ENCODE measurements around the gene SORL1. TPM values are rescaled to one million over a fixed set of nuclear protein-coding genes. Genes with fewer than 3 reads are reported as not detected.

SORL1 gene
- total RNA-seq, 4 donors from 2014 or later: 7.1 to 12.6 (median 10.6) TPM

- WGBS, 2 donors (ENCODE audit: low coverage in 1 of 2): 90 to 100% methylated on average over 1 to 2 of the region's 2 CpGs
- no peak for ATAC-seq
- no peak for TF ChIP-seq EP300 (IDR thresholded peaks at IDR 0.05)
- no peak for TF ChIP-seq POLR2A (IDR thresholded peaks at IDR 0.05)
- no peak for TF ChIP-seq CTCF (IDR thresholded peaks at IDR 0.05)
- no peak for TF ChIP-seq POLR2AphosphoS5 (IDR thresholded peaks at IDR 0.05)
- H3K27me3 ChIP-seq: no peaks in the 10 kb centered on the region
- no peaks in the 10 kb centered on the region for H3K9me3 ChIP-seq
- peaks cover 0 to 27% (median 9%) of the 10 kb centered on the region in 3 donors for H3K4me1 ChIP-seq
- H3K4me3 ChIP-seq: no peak overlapping the region
- H3K27ac ChIP-seq: peak overlapping the region in 1 of 4 donors; percentile 16
- H3K36me3 ChIP-seq: no peaks in the 10 kb centered on the region
Measured at GRCh38 chr11:121472312-121472711, 20.2 kb downstream of the SORL1 start.

- Histone ChIP-seq H3K27me3 (no peaks in the 10 kb centered on the region), H3K27ac (peak overlapping the region in 3 of 4 donors; percentile 13 to 42 (median 16)), H3K4me1 (peaks cover 0 to 18% (median 2%) of the 10 kb centered on the region in 3 donors), H3K9me3 (no peaks in the 10 kb centered on the region), H3K36me3 (peaks cover 0 to 1% of the 10 kb centered on the region in 2 donors), H3K4me3 (no peak overlapping the region)
- TF ChIP-seq EP300 (IDR thresholded peaks at IDR 0.05) (no peak), POLR2A (IDR thresholded peaks at IDR 0.05) (no peak), POLR2AphosphoS5 (IDR thresholded peaks at IDR 0.05) (no peak), CTCF (IDR thresholded peaks at IDR 0.05) (no peak)
- ATAC-seq: no peak
- WGBS, 2 donors (ENCODE audit: low coverage in 1 of 2): 55 to 60% methylated on average over 7 to 8 of the region's 8 CpGs
Measured at GRCh38 chr11:121473064-121473777, 21.1 kb downstream of the SORL1 start.

GRCh38 chr11:121474680-121475079 is 22.6 kb downstream of the SORL1 start:
- no peak overlapping the region for H3K27ac ChIP-seq
- peaks cover 0 to 11% of the 10 kb centered on the region in 2 donors for H3K36me3 ChIP-seq
- 82 to 95% methylated on average over 2 to 6 of the region's 7 CpGs for WGBS, 2 donors (ENCODE audit: low coverage in 1 of 2)
- no peak overlapping the region for H3K4me3 ChIP-seq
- no peaks in the 10 kb centered on the region for H3K9me3 ChIP-seq
- no peak for ATAC-seq
- H3K27me3 ChIP-seq: no peaks in the 10 kb centered on the region
- H3K4me1 ChIP-seq: peaks cover 0 to 13% (median 0%) of the 10 kb centered on the region in 3 donors
- no peak for TF ChIP-seq EP300 (IDR thresholded peaks at IDR 0.05)
- TF ChIP-seq CTCF (IDR thresholded peaks at IDR 0.05): no peak

- no peak for ATAC-seq
- Histone ChIP-seq H3K9me3 (no peaks in the 10 kb centered on the region), H3K27ac (no peak overlapping the region), H3K27me3 (no peaks in the 10 kb centered on the region), H3K4me1 (peaks cover 0 to 13% (median 0%) of the 10 kb centered on the region in 3 donors), H3K4me3 (no peak overlapping the region), H3K36me3 (peaks cover 0 to 11% of the 10 kb centered on the region in 2 donors)
- no peak for TF ChIP-seq EP300 (IDR thresholded peaks at IDR 0.05)
- no peak for TF ChIP-seq POLR2AphosphoS5 (IDR thresholded peaks at IDR 0.05)
- no peak for TF ChIP-seq CTCF (IDR thresholded peaks at IDR 0.05)
- TF ChIP-seq POLR2A (IDR thresholded peaks at IDR 0.05): no peak
- WGBS, 2 donors (ENCODE audit: low coverage in 1 of 2): 61 to 70% methylated on average over 2 to 4 of the region's 5 CpGs
Measured at GRCh38 chr11:121476379-121477032, 24.4 kb downstream of the SORL1 start.

Measured in gastroesophageal sphincter (tissue), 4 donors.